A549 treated with dexamethasone at 1 μM for 4 hours (cell line): Measurements from ENCODE around the gene BICC1. TPM values are rescaled to one million over a fixed set of nuclear protein-coding genes. Genes with fewer than 3 reads are reported as not detected.

Experiments
- total RNA-seq: library from RNA; stranded (reverse); fragments of 200-300 nt; extraction: Qiagen RNA extraction; gene quantifications from 5 replicates; pipeline ENCODE4 v1.2.3, GENCODE V29; 2022

Gene BICC1
- 17.0 to 24.6 TPM (median 21.3 TPM) in 5 replicates for total RNA-seq

GRCh38 chr10:58512491-58513187 lies at the start of gene BICC1:
BICC1 (plus strand) TSS chr10:58512872; CDS start chr10:58513144, 272 bp downstream.

Other genes with a start within 250 kb of the BICC1 start
- gene IPMK, start 245.0 kb upstream of the BICC1 start, total RNA-seq, result 3.0 to 4.9 TPM (median 3.9 TPM) in 5 replicates
- 44.0 to 60.4 TPM (median 54.3 TPM) in 5 replicates for gene CISD1, start 243.7 kb upstream of the BICC1 start, total RNA-seq
- 12.7 to 19.6 TPM (median 16.7 TPM) in 5 replicates for gene UBE2D1, start 177.9 kb upstream of the BICC1 start, total RNA-seq
- 65.3 to 79.1 TPM (median 70.6 TPM) in 5 replicates for gene TFAM, start 127.5 kb upstream of the BICC1 start, total RNA-seq